HG03039 (cell line): Measurements from ENCODE around the gene PRR14L.
"Not testable (repeated sequence)": the region's sequence is repeated elsewhere in the genome, so short reads cannot be mapped to it uniquely, and the experiment has no call there.

Source experiments
- ATAC-seq: cut with Tn5 transposase; IDR thresholded peaks from one replicate; pipeline ENCODE4 v1.9.1; 2021; ENCODE audit warnings: mild to moderate bottlenecking, moderate library complexity; ENCODE audit not compliant: unreplicated experiment

Gene PRR14L

DNA sequence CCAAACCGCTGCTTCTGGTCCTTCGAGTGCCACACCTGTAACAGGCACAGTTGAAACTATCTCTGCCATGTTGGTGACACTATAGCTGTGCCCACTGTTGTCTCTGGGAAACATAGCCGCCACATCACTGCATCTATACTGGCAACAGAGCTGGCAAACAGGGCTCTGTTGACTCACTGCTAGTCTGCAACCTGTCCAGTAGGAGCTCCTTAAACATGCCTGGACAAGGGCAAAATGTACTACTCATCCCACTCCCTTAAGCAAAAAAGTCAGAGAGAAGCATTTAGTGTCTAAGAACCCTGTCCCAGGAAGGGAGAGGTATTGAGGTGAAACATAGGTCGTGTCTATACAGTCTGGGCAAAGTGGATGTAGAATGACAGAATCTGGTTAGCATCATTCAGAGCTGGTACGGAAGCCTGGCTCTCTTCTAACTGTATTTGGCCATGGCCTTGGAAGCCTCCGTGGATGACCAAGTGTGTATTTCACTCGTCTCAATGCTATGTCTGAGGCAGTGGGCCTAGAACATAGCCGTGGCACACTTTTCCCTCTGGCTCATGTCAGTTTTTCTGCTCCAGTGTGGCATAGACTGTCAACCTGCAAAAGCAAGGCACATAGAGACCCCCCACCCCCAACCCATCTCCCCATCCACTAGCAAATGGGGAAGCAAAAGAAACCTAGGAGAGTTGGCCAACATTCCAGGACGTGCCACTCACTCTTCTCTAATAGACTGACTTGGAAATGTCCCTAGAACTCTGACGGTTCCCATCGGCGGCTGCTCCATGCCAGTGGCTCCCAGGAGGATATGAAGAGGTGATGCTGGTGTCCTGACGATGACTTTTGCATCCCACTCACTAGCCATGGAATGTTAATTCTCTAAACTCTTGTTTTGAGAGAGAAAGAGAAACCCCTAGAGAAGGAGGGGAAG, 66.5 kb downstream of the PRR14L start:
- no peak for ATAC-seq

DNA sequence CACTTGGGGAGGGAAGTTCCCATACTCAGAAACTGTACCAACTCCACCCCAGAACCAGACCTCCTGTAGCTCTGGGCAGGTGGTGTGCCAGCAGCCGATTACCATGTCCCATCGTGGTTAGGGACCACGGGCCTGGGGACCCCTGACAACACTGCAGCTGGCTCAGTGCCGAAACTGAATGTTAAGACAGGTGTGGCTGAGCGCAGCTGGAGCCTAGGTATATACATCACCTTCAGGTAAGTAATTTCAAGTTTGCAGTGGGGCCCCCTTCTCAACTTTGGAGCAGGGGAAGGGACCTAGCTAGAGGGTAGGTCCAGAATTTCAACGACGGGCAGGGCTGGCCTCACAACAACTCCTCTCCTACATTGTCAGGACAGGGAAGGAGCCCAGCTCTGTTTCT, 67.2 kb downstream of the PRR14L start:
- no peak for ATAC-seq

GRCh38 chr22:31681349-31682345, 68.3 kb downstream of the PRR14L start:
- no peak for ATAC-seq

DNA sequence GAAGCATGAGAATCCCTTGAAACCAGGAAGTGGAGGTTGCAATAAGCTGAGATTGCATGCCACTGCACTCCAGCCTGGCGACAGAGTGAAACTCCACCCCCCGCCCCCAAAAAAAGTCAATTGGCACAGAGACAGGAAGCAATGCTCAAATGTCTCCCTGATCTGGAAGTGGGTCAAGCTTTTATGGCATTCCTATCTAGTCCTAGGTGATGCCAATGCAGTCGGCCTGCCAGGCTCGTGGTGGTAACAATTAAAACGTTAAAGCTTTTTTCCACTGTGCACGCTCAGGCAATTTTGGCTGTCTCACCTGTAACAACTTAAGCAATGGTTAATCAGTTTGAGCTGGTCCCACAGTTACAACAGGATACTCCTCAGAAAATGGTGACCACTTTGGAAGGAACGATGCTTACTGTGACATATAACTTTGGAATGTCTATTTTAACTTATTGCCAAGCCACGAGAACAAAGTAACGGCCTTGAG, 69.0 kb downstream of the PRR14L start:
- no peak for ATAC-seq

DNA sequence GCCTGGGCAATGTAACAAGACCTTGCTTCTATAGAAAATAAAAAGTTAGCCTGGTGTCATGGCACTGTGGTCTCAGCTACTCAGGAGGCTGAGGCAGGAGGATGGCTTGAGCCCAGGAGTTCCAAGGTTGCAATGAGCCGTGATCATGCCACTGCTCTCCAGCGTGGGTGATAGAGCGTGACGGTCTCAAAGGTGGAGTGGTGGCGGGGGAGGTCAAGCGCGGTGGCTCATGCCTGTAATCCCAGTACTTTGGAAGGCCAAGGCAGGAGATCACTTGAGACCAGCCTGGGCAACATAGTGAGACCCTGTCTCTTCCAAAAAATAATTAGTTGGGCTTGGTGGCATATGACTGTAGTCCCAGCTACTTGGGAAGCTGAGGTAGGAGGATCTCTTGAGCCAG, 71.2 kb downstream of the PRR14L start:
- ATAC-seq, result no peak

DNA sequence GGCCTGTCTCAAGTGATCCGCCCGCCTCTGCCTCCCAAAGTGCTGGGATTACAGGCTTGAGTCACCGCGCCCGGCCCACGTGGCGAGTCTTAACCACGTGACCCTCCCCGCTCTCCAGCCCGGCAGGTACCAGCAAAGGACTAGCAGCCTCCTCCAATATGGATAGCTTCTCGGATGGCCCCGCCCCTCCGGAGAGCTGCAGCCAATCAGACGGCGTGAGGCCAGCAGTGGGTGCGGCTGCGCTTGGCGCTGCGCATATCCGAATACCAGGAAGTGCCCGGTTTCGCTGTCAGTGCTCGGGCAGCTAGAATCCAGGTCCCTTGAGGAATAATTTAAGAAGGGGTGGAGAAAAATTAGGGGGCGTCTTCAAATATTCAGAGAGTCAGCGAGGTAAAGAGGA, 73.2 kb downstream of the PRR14L start:
- ATAC-seq, result peak; percentile 93

GRCh38 chr22:31674219-31674618, 75.7 kb downstream of the PRR14L start:
- ATAC-seq, result not testable (repeated sequence)

- not testable (repeated sequence) for ATAC-seq
Measured at GRCh38 chr22:31668849-31669248, 81.1 kb downstream of the PRR14L start.

DNA sequence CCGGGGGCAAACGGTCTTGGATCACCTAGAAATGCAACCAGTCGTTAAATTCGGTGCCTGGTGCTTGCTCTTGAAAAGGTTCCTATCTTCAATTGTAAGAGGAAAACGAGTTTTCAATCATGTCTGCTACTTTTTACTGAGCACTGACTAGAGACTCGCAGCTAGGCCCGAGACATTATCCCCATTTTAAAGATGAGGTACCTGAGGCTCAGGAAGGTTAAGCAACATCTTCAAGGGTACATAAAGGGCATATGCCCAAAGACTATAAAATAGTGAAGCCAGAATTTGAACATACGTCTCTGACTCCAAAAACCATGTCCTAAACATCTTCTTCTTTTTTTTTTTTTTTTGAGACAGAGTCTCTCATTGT, 87.3 kb downstream of the PRR14L start:
- ATAC-seq, result no peak

DNA sequence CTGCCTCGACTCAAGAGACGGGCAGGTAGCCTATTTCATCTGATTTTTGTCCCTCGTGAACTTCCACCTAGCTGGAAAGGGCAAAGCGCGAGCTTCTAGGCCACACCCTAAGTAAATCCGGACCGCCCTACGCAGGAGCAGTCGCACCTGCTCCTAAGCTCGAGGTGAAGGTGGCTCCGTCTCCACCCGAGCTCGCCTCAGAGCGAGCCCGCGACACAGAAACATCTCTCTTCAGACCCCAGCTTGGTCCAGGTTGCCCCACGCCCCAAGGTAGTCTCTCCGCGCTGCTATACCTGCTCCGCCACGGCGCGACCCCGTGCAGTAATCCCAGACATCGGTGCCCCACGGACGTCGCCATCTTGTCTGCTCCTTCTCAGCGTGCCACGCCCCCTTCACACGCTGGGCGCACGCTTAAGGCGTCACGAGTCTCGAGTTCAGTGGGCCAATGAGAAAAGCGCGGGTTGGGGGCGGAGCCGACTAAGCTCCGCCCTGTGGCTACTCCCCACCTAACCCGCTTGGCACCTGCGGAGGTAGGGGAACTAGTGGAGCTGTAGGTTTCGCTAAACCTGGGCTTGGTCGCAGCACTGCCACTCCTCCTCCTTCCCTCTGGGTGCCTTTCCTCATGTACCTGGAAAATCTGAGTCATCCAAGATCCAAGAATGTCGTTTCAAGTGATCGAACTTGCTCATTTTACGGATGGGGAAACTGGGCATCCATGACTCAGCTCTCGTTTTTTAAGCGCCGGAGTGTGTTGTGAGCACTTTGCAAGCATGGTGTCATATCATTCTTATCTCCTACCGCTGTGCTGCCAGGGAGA, 87.9 kb downstream of the PRR14L start, which contains the start of gene PISD:
Gene PISD, minus strand, starts transcription at position 365 of the 817 bp plus-strand sequence. Its CDS starts 7 bp downstream, at position 358.
- ATAC-seq, result peak; percentile 77

- not testable (repeated sequence) for ATAC-seq
Measured at GRCh38 chr22:31660860-31661341, 89.0 kb downstream of the PRR14L start.

GRCh38 chr22:31659246-31659645, 90.7 kb downstream of the PRR14L start:
- ATAC-seq, result no peak

DNA sequence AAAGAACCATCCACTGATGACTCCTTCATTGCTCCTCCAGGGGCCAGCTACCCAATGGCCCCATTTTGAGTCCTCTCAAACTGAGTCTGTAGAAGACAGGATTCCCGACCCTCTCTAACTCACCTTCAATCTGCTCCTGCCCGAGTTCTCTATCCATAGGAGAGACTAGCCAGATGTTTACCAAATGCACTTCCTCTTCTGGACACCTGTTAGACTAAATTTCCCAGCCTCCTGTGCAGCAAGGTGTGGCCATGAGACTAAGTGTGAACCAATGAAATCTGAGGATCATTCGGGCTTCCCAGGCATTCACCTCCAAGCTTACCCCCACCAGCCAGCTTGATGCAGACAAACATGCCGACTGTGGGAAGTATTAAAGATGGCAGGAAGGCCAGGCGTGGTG, 95.5 kb downstream of the PRR14L start:
- ATAC-seq, result no peak

GRCh38 chr22:31653944-31654343, 96.0 kb downstream of the PRR14L start:
- no peak for ATAC-seq

- no peak for ATAC-seq
Measured at GRCh38 chr22:31652911-31653684, 96.8 kb downstream of the PRR14L start.

DNA sequence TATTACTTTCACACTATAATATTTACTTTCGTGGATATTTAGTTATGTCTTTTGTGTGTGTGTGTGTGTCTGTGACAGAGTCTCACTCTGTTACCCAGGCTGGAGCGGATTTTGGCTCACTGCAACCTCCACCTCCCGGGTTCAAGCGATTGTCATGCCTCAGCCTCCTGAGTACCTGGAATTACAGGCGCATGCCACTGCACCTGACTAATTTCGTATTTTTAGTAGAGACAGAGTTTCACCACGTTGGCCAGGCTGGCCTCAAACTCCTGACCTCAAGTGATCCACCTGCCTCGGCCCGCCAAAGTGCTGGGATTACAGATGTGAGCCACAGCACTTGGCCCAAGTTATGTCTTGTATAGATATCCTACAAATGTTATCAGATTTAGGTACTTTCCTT, 97.8 kb downstream of the PRR14L start:
- no peak for ATAC-seq

GRCh38 chr22:31651664-31652063, 98.3 kb downstream of the PRR14L start:
- ATAC-seq, result no peak

GRCh38 chr22:31650391-31650790, 99.5 kb downstream of the PRR14L start:
- ATAC-seq, result no peak

DNA sequence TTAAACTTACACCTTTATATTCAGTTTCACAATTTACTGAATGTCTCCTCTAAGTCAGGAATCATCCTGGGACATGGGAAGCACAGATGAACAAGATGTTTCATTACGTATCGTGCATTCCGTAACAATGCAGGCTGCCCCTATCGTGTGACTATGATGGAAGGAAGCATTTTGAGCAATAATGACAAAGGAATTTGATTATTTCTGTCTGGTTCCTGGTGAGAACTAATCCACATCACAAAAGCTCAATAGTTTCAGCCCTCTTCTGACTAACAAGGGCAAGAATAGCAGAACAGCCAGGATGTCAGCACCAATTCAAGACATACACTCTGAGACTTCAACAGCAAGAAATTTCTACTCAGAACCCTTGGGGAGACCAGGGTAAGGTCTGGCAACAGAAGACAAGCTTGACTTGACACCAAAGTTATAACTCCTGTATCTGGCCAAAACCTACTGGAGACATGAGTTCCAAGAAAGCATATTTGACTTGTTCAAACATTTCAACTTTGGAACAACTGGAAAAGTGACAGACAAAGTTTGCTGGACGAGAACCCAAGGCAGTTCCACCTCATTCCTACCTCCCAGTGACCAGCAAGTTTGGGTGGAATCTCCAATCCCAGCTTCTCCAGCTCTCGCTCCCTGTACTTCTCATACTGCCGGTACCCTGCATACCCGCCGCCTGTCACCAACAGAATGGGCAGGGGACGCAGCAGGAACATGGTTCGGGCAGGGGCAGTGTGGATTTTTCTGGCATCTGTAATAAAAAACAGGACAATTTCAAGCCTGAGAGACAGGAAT, 102.2 kb downstream of the PRR14L start:
- ATAC-seq, result no peak
